ENCODE measurements around the gene BPIFB1. TPM values are rescaled to one million over a fixed set of nuclear protein-coding genes. Genes with fewer than 3 reads are reported as not detected.

Gene BPIFB1
- total and polyA plus RNA-seq, 9 of the 15 experiments (the other 6 are each of a cell fraction or from before 2014, with no cell fraction given), result not detected

DNA sequence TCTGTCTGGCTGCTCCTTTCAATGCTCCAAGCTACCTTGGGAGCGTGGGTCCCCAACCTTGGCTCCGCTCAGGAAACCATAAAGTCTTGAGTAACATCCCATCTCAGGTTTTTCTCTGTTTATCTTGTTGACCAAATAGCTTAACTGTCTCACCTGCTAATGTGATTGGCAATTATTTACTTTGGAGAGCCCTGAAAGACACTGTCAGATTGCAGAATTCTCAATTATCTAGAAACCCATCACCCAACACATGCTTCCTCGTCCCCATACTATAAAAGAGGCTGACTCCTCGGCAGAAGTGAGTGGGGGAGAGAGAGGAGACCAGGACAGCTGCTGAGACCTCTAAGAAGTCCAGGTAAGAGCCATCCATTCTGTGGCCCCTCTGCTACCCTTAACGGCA is 47.3 kb upstream of the BPIFB1 start, which contains the start of gene BPIFA1 (continued):
- TF ChIP-seq, protein P1, sequence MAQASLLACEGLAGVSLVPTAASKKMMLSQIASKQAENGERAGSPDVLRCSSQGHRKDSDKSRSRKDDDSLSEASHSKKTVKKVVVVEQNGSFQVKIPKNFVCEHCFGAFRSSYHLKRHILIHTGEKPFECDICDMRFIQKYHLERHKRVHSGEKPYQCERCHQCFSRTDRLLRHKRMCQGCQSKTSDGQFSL (CRISPR knock-in tag; IDR thresholded peaks at IDR 0.05), result no peak
- TF ChIP-seq, protein P1 (tag; IDR thresholded peaks at IDR 0.05), result no peak
- TF ChIP-seq MEF2D (tag; conservative IDR thresholded peaks at IDR 0.05; ENCODE audit: low read depth), result no peak
- TF ChIP-seq, protein P2, sequence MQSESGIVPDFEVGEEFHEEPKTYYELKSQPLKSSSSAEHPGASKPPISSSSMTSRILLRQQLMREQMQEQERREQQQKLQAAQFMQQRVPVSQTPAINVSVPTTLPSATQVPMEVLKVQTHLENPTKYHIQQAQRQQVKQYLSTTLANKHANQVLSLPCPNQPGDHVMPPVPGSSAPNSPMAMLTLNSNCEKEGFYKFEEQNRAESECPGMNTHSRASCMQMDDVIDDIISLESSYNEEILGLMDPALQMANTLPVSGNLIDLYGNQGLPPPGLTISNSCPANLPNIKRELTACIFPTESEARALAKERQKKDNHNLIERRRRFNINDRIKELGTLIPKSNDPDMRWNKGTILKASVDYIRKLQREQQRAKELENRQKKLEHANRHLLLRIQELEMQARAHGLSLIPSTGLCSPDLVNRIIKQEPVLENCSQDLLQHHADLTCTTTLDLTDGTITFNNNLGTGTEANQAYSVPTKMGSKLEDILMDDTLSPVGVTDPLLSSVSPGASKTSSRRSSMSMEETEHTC (IDR thresholded peaks at IDR 0.05), result no peak
- TF ChIP-seq, protein P3, sequence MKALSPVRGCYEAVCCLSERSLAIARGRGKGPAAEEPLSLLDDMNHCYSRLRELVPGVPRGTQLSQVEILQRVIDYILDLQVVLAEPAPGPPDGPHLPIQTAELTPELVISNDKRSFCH (CRISPR knock-in tag; IDR thresholded peaks at IDR 0.05), result no peak
- TF ChIP-seq, protein P3 (tag; IDR thresholded peaks at IDR 0.05), result no peak
- TF ChIP-seq, protein P4, sequence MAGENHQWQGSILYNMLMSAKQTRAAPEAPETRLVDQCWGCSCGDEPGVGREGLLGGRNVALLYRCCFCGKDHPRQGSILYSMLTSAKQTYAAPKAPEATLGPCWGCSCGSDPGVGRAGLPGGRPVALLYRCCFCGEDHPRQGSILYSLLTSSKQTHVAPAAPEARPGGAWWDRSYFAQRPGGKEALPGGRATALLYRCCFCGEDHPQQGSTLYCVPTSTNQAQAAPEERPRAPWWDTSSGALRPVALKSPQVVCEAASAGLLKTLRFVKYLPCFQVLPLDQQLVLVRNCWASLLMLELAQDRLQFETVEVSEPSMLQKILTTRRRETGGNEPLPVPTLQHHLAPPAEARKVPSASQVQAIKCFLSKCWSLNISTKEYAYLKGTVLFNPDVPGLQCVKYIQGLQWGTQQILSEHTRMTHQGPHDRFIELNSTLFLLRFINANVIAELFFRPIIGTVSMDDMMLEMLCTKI (IDR thresholded peaks at IDR 0.05; ENCODE audit: partially characterized antibody), result no peak

Data from K562 (cell line).